CD4-positive, alpha-beta memory T cell (primary cell): ENCODE data around the gene GALR2. TPM values are rescaled to one million over a fixed set of nuclear protein-coding genes. Genes with fewer than 3 reads are reported as not detected.

Source experiments
- CTCF ChIA-PET: fragments of 350-600 bp; sonication (Branson Sonifier 250); formaldehyde crosslinking; loops from one replicate; lab custom pipeline; 2021; ENCODE audit warnings: inconsistent platforms; ENCODE audit not compliant: partially characterized antibody; lab: Charles Lee
- POLR2A ChIA-PET: fragments of 350-600 bp; sonication (Branson Sonifier 250); formaldehyde crosslinking; loops from one replicate; lab custom pipeline; 2021; ENCODE audit not compliant: partially characterized antibody; lab: Charles Lee
- DNase-seq, 5 donors: peaks; one replicate each; pipeline versions ENCODE4 v3.0.0 to v3.0.0-alpha.2; 2020 to 2022; ENCODE audit warnings: mixed read lengths in 1 of 5
- H3K27ac ChIP-seq: one replicate; pipeline ENCODE4 v1.7.0; 2013; ENCODE audit warnings: low read depth, low read length
- H3K27me3 ChIP-seq: 2 replicates; pipeline ENCODE4 v1.7.0; 2013; ENCODE audit warnings: mild to moderate bottlenecking, low read length, moderate library complexity; ENCODE audit not compliant: insufficient read depth
- H3K36me3 ChIP-seq: 2 replicates; pipeline ENCODE4 v1.7.0; 2013; ENCODE audit warnings: mild to moderate bottlenecking, low read length, moderate library complexity; ENCODE audit not compliant: insufficient read depth
- H3K4me1 ChIP-seq: 2 replicates; pipeline ENCODE4 v1.7.0; 2013; ENCODE audit warnings: mild to moderate bottlenecking, low read length, moderate library complexity; ENCODE audit not compliant: insufficient read depth
- H3K4me3 ChIP-seq, 2 donors: one replicate each; pipeline ENCODE4 v1.7.0; 2013; ENCODE audit warnings: low read length in 2 of 2, mild to moderate bottlenecking in 1 of 2
- H3K9me3 ChIP-seq, 2 donors: one replicate each; pipeline ENCODE4 v1.7.0; 2013; ENCODE audit warnings: low read length in 2 of 2, control low read depth in 1 of 2; ENCODE audit not compliant: control insufficient read depth in 1 of 2
- H3K27ac Mint-ChIP-seq, 7 donors: one replicate each; pipeline ENCODE4 v1.8.0; 2020 to 2021; ENCODE audit warnings: mixed read lengths in 7 of 7, mild to moderate bottlenecking in 6 of 7, inconsistent platforms in 3 of 7, moderate library complexity in 3 of 7
- H3K27me3 Mint-ChIP-seq, 2 donors: one replicate each; pipeline ENCODE4 v1.8.0; 2020 to 2021; ENCODE audit warnings: mixed read lengths in 2 of 2
- H3K36me3 Mint-ChIP-seq, 2 donors: one replicate each; pipeline ENCODE4 v1.8.0; 2020 to 2021; ENCODE audit warnings: mixed read lengths in 2 of 2, inconsistent platforms in 1 of 2, mild to moderate bottlenecking in 1 of 2
- H3K4me1 Mint-ChIP-seq, 4 donors: one replicate each; pipeline ENCODE4 v1.8.0; 2020 to 2021; ENCODE audit warnings: mixed read lengths in 4 of 4, mild to moderate bottlenecking in 1 of 4
- H3K4me3 Mint-ChIP-seq, 8 donors: one replicate each; pipeline ENCODE4 v1.8.0; 2020 to 2021; ENCODE audit warnings: mixed read lengths in 8 of 8, mild to moderate bottlenecking in 7 of 8, moderate library complexity in 6 of 8, inconsistent platforms in 3 of 8
- H3K9me3 Mint-ChIP-seq, 8 donors: one replicate each; pipeline ENCODE4 v1.8.0; 2020 to 2021; ENCODE audit warnings: mixed read lengths in 8 of 8, mild to moderate bottlenecking in 5 of 8, inconsistent platforms in 3 of 8, moderate library complexity in 1 of 8
- intact Hi-C: fragments of 100-400 bp; cut with micrococcal nuclease; formaldehyde crosslinking; loops from one replicate; pipeline ENCODE4 v1.15.1; 2023
- polyA plus RNA-seq, 2 donors: library from polyadenylated mRNA; unstranded; fragments of 300-500 nt; fragmentation: Illumina TruSeq; gene quantifications; one replicate each; pipeline ENCODE4 v1.2.3, GENCODE V29; 2021
- total RNA-seq, 2 experiments: library from RNA; stranded (reverse); gene quantifications; one replicate each; pipeline ENCODE4 v1.2.3, GENCODE V29; 2021

The GALR2 gene
- total and polyA plus RNA-seq, 4 experiments from 2014 or later = 0.37 TPM; not detected in 3

GRCh38 chr17:76107509-76107908 lies 32.9 kb downstream of the GALR2 start:
- no peaks in the 10 kb centered on the region for H3K9me3 ChIP-seq
- peaks cover 8 to 25% (median 15%) of the 10 kb centered on the region in 4 donors for H3K4me1 Mint-ChIP-seq
- ChIA-PET CTCF (interaction anchor here (0.9 to 2.5 kb wide), 4 partner anchors 12 to 172 kb away, joined by 3 to 15 read pairs (median 8); no protein-coding TSS in a partner anchor), POLR2A (interaction anchor here (0.5 to 0.6 kb wide), 2 partner anchors 54 to 1725 kb away, joined by 3 read pairs; no protein-coding TSS in a partner anchor)
- no peak overlapping the region for H3K4me3 ChIP-seq
- H3K27me3 ChIP-seq = no peaks in the 10 kb centered on the region
- H3K4me1 ChIP-seq = peaks cover 12% of the 10 kb centered on the region
- H3K27ac ChIP-seq = no peak overlapping the region
- no peak overlapping the region for H3K27ac Mint-ChIP-seq
- no peak overlapping the region for H3K4me3 Mint-ChIP-seq
- H3K36me3 ChIP-seq = no peaks in the 10 kb centered on the region
- intact Hi-C loops = loop anchor here (1.0 kb wide), 1 partner anchor 93 kb away; no protein-coding TSS in a partner anchor
- no peaks in the 10 kb centered on the region for H3K9me3 Mint-ChIP-seq
- no peaks in the 10 kb centered on the region for H3K27me3 Mint-ChIP-seq
- peaks cover 0 to 10% of the 10 kb centered on the region in 2 donors for H3K36me3 Mint-ChIP-seq
- DNase-seq = peak in 1 of 5 donors; percentile 20

GRCh38 chr17:76111956-76112355 lies 37.4 kb downstream of the GALR2 start:
- Histone ChIP-seq H3K36me3 (no peaks in the 10 kb centered on the region), H3K27ac (no peak overlapping the region), H3K9me3 (no peaks in the 10 kb centered on the region), H3K4me3 (no peak overlapping the region), H3K4me1 (no peaks in the 10 kb centered on the region), H3K27me3 (no peaks in the 10 kb centered on the region)
- POLR2A ChIA-PET = interaction anchor here (1.0 kb wide), 1 partner anchor 159 kb away, joined by 3 read pairs; no protein-coding TSS in a partner anchor
- Mint-ChIP-seq H3K4me1 (no peaks in the 10 kb centered on the region), H3K27ac (no peak overlapping the region), H3K27me3 (no peaks in the 10 kb centered on the region), H3K36me3 (no peaks in the 10 kb centered on the region), H3K4me3 (no peak overlapping the region), H3K9me3 (peaks cover 0 to 5% (median 0%) of the 10 kb centered on the region in 8 donors)
- DNase-seq = no peak
- CTCF ChIA-PET = interaction anchor here (0.6 to 1.8 kb wide), 2 partner anchors 98 to 167 kb away, joined by 4 to 10 read pairs; no protein-coding TSS in a partner anchor
- intact Hi-C loops = no loop called here

DNA sequence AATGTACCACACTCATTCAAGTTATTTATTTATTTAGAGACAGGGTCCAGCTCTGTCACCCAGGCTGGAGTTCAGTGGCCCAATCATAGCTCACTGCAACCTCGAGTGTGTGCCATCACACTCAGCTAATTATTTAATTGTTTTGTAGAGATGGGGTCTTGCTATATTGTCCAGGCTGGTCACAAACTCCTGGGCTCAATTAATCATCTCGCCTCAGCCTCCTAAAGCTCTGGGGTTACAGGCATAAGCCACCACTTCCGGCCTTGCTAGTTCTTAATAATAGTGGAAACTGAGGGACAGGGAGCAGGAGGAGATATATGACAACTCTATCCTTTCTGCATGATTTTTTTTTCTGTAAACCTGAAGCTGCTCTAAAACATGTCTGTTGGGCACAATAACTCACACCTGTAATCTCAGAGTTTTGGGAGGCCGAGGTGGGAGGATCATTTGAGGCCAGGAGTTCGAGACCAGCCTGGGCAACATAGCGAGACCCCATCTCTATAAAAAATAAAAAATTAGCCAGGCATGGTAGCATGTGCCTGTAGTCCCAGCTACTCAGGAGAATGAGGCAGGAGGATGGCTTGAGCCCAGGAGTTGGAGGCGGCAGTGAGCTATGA lies 40.7 kb downstream of the GALR2 start:
- intact Hi-C loops = no loop called here
- POLR2A ChIA-PET = interaction anchor here (1.1 to 1.9 kb wide), 2 partner anchors 10 to 165 kb away, joined by 3 to 7 read pairs; no protein-coding TSS in a partner anchor

GRCh38 chr17:76119409-76120371 lies 45.1 kb downstream of the GALR2 start:
- H3K27me3 ChIP-seq = no peaks in the 10 kb centered on the region
- ChIA-PET POLR2A (interaction anchor here (0.5 to 7.9 kb wide), 8 partner anchors 16 to 160 kb away, joined by 3 to 108 read pairs (median 4); partner anchors contain the start of genes EXOC7 and UBALD2), CTCF (interaction anchor here (0.6 to 11.2 kb wide), 13 partner anchors 13 to 518 kb away, joined by 3 to 232 read pairs (median 4); no protein-coding TSS in a partner anchor)
- intact Hi-C loops = loop anchor here (5.0 kb wide), 1 partner anchor 107 kb away; no protein-coding TSS in a partner anchor
- no peaks in the 10 kb centered on the region for H3K9me3 ChIP-seq
- H3K36me3 Mint-ChIP-seq = no peaks in the 10 kb centered on the region
- H3K27me3 Mint-ChIP-seq = no peaks in the 10 kb centered on the region
- no peak for DNase-seq
- H3K9me3 Mint-ChIP-seq = no peaks in the 10 kb centered on the region
- H3K27ac Mint-ChIP-seq = peak overlapping the region in 1 of 7 donors; percentile 44
- H3K36me3 ChIP-seq = no peaks in the 10 kb centered on the region
- peak overlapping the region in 1 of 8 donors; percentile 7 for H3K4me3 Mint-ChIP-seq
- H3K4me1 Mint-ChIP-seq = peaks cover 0 to 8% (median 4%) of the 10 kb centered on the region in 4 donors
- peaks cover 10% of the 10 kb centered on the region for H3K4me1 ChIP-seq
- no peak overlapping the region for H3K27ac ChIP-seq
- no peak overlapping the region for H3K4me3 ChIP-seq

More for the DNA sequence above, 40.7 kb downstream of the GALR2 start:
- no peaks in the 10 kb centered on the region for H3K4me1 Mint-ChIP-seq
- peak overlapping the region in 1 of 7 donors; percentile 29 for H3K27ac Mint-ChIP-seq
- no peak overlapping the region for H3K4me3 Mint-ChIP-seq
- Histone ChIP-seq H3K27me3 (no peaks in the 10 kb centered on the region), H3K27ac (no peak overlapping the region), H3K4me1 (no peaks in the 10 kb centered on the region), H3K9me3 (no peaks in the 10 kb centered on the region), H3K4me3 (no peak overlapping the region), H3K36me3 (no peaks in the 10 kb centered on the region)
- H3K9me3 Mint-ChIP-seq = peaks cover 0 to 5% (median 0%) of the 10 kb centered on the region in 8 donors
- DNase-seq = no peak
- CTCF ChIA-PET = interaction anchor here (0.7 to 2.9 kb wide), 4 partner anchors 9 to 164 kb away, joined by 3 to 23 read pairs (median 3); no protein-coding TSS in a partner anchor
- no peaks in the 10 kb centered on the region for H3K36me3 Mint-ChIP-seq
- no peaks in the 10 kb centered on the region for H3K27me3 Mint-ChIP-seq

DNA sequence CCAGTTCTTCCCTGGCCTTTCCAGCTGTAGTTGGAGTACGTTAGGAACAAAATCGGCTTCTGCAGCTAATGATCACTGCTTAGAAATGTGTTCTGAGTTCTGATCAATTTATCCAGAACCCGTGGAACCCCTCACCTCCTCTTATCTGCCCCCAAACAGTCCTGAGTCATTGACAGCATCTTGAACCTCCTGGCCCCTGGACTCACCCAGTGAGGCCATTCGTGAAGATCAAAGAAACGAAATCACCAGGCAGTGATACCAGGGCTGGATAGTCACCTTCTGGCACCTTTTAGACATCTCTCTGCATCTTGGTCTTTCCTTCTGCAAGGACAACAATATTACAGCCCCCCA lies 46.1 kb downstream of the GALR2 start:
- peak overlapping the region in 4 of 7 donors; percentile 11 to 86 (median 63) for H3K27ac Mint-ChIP-seq
- no peak overlapping the region for H3K27ac ChIP-seq
- H3K9me3 Mint-ChIP-seq = no peaks in the 10 kb centered on the region
- no peaks in the 10 kb centered on the region for H3K27me3 Mint-ChIP-seq
- no peaks in the 10 kb centered on the region for H3K36me3 Mint-ChIP-seq
- H3K36me3 ChIP-seq = no peaks in the 10 kb centered on the region
- DNase-seq = no peak
- peak overlapping the region in 4 of 8 donors; percentile 20 to 49 (median 44) for H3K4me3 Mint-ChIP-seq
- H3K4me1 Mint-ChIP-seq = peaks cover 0 to 8% (median 4%) of the 10 kb centered on the region in 4 donors
- no peak overlapping the region for H3K4me3 ChIP-seq
- H3K27me3 ChIP-seq = no peaks in the 10 kb centered on the region
- H3K4me1 ChIP-seq = peaks cover 10% of the 10 kb centered on the region
- ChIA-PET CTCF (interaction anchor here (0.6 to 11.2 kb wide), 18 partner anchors 11 to 517 kb away, joined by 3 to 232 read pairs (median 4); no protein-coding TSS in a partner anchor), POLR2A (interaction anchor here (1.0 to 7.9 kb wide), 10 partner anchors 17 to 159 kb away, joined by 3 to 108 read pairs (median 7); partner anchors contain the start of genes EXOC7 and UBALD2)
- no peaks in the 10 kb centered on the region for H3K9me3 ChIP-seq
- intact Hi-C loops = loop anchor here (1.0 to 5.0 kb wide), 4 partner anchors 62 to 179 kb away; no protein-coding TSS in a partner anchor

- H3K4me3 ChIP-seq = peak overlapping the region in 1 of 2 donors; percentile 60
- no peak for DNase-seq
Measured at GRCh38 chr17:76121932-76122430, 47.4 kb downstream of the GALR2 start.

More at GRCh38 chr17:76121932-76122430, 47.4 kb downstream of the GALR2 start:
- Histone ChIP-seq H3K36me3 (no peaks in the 10 kb centered on the region), H3K9me3 (no peaks in the 10 kb centered on the region), H3K4me1 (peaks cover 10% of the 10 kb centered on the region), H3K27me3 (no peaks in the 10 kb centered on the region), H3K27ac (peak overlapping the region; percentile 29)
- Mint-ChIP-seq H3K9me3 (no peaks in the 10 kb centered on the region), H3K4me1 (peaks cover 4 to 12% (median 8%) of the 10 kb centered on the region in 4 donors), H3K4me3 (peak overlapping the region in 4 of 8 donors; percentile 21 to 49 (median 37)), H3K36me3 (no peaks in the 10 kb centered on the region), H3K27ac (peak overlapping the region in 6 of 7 donors; percentile 21 to 86 (median 65)), H3K27me3 (no peaks in the 10 kb centered on the region)
- CTCF ChIA-PET = interaction anchor here (0.6 to 11.2 kb wide), 16 partner anchors 13 to 158 kb away, joined by 3 to 232 read pairs (median 4); no protein-coding TSS in a partner anchor
- POLR2A ChIA-PET = interaction anchor here (0.8 to 7.9 kb wide), 13 partner anchors 21 to 158 kb away, joined by 3 to 108 read pairs (median 7); partner anchors contain the start of gene UBALD2
- intact Hi-C loops = loop anchor here (1.0 to 5.0 kb wide), 4 partner anchors 60 to 177 kb away; no protein-coding TSS in a partner anchor
